HG02571 (cell line): ENCODE results near the gene RAPGEF2.
A peak's percentile ranks its signal among the peaks of the same experiment; 100 is the strongest.

ENCODE experiments used
- ATAC-seq: cut with Tn5 transposase; IDR thresholded peaks from one replicate; pipeline ENCODE4 v1.9.1; 2021; ENCODE audit warnings: mild to moderate bottlenecking, moderate library complexity; ENCODE audit not compliant: unreplicated experiment

RAPGEF2 gene

DNA sequence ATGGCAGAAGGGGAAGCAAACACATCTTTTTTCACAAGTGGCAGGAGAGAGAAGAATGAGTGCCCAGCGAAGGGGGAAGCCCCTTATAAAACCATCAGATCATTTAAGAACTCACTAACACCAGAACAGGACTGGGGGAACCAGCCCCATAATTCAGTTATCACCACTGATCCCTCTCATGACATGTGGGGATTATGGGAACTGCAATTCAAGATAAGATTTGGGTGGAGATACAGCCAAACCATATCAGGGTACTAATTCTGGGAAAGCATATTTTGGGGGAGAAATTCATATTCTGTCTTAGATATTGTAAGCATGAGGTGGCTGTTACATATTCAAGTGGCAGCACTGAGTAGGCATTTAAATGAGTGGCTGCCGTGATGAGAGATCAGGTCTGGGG lies 87.8 kb downstream of the RAPGEF2 start:
- ATAC-seq: no peak

DNA sequence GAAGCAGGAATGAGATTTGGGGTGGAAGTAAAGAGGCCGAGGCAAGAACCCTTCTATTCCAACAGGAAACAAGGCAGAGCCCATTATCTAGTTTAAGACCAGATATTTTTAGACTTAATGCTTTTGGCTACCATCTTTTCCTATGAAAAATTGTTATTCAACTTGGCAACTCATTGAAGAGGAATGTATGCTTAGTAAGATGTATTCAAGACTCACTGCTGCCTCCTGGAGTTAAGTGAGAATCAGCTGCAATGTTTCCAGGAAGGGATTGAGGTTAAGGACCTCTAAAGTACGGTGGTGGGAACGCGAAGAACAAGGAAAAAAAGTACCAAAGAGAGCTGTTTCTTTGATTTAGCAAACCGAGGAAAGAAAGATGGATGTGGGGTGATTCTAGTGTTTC lies 89.1 kb downstream of the RAPGEF2 start:
- no peak for ATAC-seq

DNA sequence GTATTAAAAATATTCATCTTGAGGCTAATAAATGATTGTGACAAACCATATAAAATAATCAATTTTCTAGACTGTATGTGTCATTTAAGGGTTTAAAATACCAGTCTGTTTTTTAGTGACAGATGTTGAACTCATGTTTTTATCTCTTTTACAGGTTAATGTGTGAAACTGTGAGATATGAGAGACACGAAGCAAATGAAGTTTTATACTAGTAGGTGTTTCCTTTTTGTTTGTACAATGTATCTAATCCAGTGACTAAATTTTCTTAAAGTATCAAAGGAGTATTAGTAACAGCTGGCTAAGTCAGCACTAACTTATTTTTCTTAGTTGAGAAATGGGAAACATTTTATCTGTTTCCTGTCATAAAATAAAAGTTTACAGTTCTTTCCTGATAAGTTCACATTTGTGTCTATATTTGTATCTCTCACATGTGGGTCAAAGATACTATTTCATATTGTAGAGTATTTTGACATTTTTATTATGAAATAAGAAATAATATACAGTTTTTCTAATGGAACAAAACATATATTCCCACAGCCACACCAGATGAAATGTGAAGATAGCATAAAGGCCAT lies 90.3 kb downstream of the RAPGEF2 start:
- no peak for ATAC-seq

DNA sequence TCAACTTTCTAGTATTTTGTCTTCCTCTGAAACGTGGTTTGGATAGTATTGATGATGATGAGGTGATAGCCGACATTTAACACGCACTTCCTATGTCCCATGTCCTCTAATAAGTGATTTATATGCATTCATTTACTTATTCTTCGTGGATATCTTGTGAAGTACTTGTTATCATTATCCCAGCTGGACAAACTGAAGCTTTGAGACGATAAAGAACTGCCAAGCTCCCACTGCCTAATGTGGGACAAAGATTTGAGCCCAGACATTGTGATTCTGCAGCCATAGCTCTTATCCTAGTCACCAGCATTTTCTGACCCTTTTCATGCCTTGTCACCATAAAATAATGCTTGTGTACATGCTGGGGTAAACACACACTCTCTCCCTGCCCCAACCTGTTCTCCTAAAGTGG lies 92.5 kb downstream of the RAPGEF2 start:
- ATAC-seq: no peak

DNA sequence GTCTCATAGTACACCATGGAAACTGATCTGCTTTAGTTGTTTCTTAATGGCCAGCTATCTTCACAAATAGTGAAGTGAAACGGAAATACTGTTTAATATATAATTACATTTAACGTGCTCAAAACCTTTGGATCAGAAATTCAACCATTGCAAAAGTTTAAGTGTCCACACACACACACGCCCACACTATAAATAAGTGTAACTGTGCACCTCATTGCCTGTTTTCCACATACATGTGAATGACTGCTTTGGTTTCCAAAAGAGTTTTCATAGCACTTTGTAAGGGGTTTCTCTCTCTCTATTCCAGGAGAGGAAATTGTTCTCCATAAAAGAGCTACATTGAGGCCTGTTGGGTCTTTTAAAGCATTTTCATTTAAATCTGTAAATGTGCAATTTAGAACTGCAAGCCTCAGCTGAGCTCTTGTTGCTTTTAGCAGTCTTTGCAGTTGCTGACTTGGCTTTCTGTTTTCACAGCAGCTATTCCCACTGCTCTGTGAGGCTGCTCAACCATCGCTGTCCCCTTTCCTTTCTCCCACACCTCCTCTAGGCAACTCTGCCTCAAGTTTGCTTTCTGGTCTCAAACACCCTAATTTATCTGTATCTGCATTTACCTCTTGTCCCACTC lies 94.5 kb downstream of the RAPGEF2 start:
- no peak for ATAC-seq

DNA sequence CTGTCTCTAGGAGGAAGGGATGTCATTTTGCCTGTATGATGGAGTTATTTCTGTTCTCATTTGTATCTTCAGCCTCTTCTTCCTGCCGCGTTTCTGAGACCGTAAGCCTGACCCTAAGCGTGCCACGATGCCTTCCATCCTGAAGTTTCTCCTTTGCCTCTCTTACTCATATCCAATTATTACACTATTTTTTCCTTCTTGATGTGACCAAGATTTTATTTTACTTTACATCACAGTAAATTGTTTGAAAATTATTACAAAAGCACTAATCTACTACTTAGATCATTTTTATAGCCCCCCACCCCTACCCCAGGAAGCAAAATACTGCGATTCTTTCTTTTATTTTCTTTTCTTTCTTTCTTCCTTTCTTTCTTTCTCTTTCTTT lies 95.0 kb downstream of the RAPGEF2 start:
- no peak for ATAC-seq

DNA sequence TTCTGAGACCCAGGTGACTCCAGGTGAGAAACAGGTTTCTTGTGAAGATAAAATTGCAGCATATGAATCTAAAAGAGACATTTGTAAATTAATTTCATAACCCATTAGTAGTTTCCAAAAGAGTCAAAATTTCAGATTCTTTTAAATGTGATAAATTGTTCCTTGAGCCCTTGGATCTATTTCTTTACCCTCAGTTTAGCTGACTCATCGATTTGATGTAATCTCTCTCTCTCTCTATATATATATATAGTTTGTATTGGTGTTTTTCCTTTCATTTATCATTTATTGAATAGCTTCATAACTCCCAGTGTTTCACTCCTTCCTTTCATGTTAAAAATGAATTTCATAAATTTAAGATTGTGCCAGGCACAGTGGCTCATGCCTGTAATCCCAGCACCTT lies 96.9 kb downstream of the RAPGEF2 start:
- no peak for ATAC-seq

DNA sequence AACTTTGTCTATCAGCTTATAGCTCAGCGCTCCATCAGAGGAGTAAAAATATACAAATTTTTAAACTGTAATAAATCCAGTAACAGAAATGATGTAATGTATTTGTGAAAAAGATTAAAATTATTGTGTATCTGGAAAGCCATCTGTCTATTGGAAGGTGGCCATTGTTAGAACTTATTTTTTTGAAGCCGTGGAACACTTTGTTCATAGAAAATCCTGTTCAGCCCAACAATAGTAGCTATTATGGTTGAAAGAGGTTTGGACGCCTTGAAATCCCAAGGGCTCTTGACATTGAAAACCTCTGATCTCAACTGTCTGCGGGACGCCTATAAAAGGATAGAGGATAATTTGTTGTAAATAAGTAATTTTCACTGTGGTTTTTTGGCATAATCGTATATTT lies 98.3 kb downstream of the RAPGEF2 start:
- no peak for ATAC-seq

DNA sequence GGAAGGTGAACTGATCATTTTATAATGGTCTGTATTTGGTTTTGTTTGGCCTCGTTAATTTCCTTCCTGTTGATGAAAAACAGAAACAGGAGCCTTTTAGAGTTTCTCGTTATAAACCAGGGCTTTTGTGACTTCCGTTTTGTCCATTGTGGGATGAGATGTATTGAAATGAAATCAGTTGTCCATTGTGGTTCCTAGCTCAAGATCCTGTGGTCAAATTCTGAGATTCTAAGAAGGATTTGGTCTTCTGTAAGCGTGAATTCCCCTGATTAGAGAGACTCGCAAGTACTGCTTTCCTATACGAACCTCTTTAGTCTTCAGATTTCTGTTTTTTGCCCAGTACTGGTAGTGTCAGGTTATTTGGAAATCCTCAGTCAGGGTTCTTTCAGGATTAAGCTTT lies 101.7 kb downstream of the RAPGEF2 start:
- no peak for ATAC-seq

DNA sequence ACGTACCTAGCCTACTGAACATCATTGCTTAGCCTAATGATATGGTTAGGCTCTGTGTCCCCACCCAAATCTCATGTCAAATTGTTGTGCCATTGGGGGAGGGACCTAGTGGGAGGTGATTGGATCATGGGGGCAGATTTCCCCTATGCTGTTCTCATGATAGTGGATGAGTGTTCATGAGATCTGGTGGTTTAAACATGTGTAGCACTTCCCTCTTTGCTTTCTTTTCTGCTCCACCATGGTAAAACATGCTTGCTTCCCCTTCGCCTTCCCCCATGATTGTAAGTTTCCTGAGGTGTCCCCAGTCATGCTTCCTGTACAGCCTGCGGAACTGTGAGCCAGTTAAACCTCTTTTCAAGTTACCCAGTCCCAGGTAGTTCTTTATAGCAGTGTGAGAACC lies 102.6 kb downstream of the RAPGEF2 start:
- ATAC-seq: no peak

DNA sequence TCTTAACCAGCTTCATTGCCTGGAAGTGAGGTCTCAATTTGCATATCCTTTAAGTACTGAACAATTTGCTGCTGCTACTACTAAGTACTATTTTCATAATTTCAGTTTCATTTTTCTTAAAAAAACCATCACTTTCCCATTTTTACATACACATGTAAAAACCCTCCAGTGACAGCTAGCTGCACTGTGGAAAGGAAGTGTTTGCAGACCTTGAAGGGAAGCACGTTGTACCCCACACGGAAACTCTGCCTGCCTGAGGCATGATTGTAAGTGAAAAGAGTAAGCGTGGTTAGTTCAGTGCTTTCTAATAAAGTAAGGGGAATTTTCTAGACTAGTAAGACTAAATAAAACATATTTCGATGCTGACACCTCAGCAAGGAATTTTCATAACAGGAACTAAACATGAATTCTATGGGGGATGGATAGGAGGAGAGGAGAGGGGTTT lies 103.6 kb downstream of the RAPGEF2 start:
- ATAC-seq: peak; percentile 89

DNA sequence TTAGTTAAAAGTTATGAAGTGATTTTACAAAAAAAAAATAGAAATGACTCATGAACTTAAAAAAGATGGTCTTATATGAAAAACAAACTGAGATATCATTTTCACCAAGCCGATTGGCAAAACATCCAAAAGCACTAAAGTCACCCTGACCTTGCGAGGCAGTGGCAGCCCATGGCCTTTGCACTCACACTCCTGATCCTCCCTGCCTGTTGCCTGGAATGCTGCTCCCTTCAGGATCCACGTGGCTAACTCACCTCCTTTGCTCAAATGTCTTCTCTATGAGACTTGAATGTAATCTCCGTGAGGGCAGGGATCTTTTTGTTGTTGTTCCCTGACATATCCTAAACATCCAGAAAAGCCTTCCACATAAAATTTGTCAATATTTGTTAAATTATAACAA lies 106.4 kb downstream of the RAPGEF2 start:
- ATAC-seq: no peak

DNA sequence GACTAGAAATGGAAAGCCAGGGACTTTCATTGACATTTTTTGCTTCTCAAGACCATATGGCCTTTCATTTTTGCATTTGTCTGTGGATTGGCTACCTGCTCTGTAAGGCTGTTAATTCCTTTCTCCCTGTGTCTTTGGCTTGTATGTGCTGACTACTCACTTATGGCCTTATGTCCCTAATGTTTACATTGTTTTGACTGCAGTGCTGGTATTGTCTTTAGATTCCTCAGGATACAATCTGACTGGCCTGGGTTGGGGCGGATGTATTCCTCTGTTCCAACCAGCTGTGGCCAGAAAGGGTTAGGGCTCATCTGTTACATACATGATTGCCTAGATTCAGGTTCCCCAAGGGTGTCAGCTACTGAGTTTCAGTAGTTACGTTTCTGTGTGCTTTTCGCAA lies 108.1 kb downstream of the RAPGEF2 start:
- ATAC-seq: no peak

DNA sequence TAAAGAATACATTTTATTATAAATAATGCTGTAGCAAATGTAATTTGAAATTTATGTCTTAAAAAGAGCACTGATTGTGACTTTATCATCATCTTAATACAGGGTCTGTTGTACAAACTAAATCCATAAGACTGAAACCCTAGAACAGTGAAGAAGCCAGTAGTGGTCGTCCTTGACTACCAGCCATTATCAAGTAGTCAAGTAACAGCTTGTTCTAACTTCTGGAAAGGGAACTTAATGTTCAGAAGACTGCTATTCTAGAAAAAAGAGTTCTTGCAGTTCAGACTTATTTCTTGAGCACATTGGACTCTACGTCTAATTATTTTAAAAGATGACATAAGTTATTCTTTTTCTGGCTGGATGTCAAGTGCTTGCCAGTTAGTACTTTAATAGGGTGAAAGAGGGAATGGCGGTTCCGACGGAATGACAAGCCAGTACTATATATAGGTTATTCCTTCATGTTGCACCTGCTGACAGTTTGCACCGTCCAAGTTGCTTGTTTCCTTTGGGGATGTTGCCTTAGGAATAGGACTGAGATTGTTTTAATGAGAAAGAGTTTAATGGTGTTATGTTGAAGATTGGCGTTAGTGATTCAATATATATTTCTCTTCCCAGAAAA lies 109.9 kb downstream of the RAPGEF2 start:
- ATAC-seq: no peak

DNA sequence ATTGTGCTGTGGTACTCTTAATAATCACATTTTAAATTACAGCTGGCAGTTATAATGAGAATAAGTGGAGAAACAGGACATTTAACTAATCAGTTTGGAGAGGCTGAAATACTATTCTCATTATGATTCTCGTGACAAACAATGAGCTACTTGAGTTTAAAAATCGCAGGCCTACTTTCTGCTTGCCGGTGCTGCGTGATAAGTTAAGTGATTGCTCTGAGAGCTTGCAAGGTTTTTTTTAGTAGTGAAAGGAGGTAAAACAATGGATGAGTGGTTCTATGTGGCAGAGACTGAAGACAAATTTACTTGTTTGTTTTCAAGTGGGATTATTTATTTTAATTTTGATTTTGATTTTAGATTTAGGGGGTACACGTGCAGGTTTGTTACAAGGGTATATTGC lies 114.0 kb downstream of the RAPGEF2 start:
- ATAC-seq: no peak

DNA sequence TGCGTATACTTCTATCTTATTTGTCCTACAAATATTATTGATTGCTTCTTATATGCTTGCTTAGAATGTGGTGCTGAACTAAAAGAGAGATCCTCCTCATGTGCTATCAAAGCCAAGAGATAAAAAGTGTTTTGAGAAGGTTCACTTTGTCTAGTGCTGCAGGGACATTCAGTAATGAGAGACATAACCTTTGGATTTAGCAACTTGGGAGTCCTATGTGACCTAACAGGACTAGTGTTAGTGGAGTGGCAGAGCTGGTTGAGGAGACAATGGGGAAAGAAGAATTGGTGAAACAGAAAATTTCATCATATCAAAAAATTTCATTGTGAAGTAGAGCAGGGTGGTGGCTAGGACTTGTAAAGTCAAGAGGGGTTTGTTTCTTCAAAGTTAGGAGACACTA lies 117.0 kb downstream of the RAPGEF2 start:
- ATAC-seq: no peak

DNA sequence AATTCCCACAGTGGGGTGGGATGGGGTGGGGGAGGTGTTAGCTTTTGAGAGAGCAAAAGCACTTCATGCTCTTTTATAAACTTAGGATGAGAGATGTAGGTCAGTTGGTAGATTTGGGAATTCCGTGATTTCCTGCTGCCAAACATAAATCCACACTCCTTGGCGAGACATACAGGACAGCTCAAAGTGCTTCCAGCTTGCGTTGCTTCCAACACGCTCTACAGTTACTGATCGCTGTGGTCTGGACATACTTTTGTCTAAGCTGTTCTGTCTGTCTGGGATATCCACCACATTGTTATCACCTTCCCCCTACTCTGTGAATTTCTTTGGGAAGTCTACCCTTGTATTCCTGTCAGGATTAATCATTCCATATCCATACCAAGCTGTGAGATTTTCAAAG lies 117.5 kb downstream of the RAPGEF2 start:
- ATAC-seq: no peak

DNA sequence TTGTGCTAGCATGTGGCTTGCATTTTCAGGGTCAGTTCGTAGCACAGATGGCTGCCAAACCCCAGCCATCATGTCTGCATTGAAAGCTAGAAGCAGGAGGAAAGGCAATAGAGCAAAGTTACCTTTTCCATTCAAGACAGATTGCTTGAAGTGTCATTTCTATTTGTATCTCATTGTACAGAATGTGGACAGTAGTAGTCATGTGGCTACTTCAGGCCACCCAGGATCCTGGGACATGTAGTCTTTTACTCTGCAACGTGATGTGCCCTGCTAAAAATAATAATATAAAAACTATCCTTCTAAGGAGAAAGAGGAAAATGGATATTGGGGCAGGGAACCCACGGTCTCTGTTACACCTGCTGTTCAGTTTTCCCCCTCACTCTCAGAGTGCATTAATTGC lies 118.4 kb downstream of the RAPGEF2 start:
- no peak for ATAC-seq

DNA sequence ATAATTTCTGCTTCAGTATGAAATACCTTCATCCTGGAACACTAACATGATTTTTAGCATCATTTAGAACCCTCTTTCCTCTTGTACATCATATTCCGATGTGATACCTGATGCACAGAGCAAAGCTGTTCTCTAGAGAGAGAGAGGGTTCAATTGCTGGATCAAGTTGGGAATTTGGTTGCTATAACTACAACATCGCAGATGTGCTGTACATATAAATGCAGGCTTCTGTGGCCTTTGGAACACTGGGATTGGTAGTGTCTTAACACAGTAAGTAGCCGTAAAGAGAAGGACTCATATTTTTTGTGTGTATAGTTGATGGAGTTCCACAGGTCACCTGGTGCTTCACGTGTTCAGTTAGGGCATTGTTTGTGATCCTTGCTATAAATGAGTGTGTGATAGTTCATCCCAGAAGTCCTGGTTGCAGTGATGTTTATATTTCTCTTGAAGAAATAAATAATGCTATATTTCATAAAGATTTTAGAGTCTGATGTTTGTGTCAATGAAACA lies 119.2 kb downstream of the RAPGEF2 start:
- ATAC-seq: no peak

DNA sequence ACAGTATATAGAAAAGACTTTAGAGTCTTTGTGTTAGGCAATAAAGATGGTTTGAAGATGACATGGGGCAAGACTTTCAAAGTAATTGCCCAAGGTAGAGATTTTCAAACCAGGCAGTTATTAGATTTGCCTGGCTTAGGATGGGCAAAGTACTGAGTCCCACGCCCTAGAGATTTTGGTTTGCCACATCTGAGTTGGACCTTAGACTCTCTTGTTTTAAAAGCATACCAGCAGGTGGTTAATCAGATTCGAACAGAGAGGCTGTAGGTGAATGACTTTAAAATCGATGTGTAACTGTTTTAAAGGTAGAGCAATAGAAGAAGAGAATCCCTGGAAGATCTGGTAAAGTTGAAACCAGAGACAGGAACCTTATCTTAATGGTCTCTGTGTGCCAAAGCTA lies 121.5 kb downstream of the RAPGEF2 start:
- ATAC-seq: no peak

DNA sequence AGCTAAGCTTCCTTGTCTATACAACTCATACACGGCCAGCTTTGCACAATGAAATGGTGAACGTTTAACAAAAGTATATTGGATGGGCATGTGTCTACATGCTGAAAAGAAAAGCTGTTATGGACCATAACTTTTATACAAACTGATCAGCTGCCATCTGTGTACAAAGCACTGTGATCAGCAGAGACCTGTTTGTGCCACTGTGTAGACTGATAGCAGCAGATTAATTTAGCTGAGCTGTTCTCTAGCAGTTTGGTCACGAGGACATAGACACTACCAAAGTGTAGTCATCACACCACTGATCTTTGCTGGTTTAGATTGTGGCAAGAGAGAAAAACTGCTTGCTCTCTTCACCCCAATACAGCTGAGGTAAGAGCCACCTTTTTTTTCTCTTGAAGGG lies 124.5 kb downstream of the RAPGEF2 start:
- no peak for ATAC-seq

DNA sequence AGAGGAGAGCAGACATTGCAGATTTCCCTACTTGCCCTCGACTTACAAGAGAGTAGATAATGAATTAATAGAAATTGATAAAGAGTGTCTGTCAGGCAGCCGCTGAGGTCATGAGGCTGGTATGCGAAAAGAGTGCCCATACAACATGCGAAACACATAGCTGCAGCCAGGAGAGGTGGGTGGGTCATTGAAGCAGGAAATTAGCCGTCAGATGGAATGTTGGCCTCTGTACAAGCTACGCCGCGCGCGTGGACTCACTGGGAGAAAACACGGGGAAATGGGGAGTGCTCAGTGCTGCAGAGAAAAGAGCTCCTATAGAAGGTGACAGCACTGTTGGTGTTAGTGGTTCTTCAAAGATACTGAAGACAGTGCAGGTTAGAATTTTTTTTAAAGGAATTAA lies 125.1 kb downstream of the RAPGEF2 start:
- ATAC-seq: no peak

DNA sequence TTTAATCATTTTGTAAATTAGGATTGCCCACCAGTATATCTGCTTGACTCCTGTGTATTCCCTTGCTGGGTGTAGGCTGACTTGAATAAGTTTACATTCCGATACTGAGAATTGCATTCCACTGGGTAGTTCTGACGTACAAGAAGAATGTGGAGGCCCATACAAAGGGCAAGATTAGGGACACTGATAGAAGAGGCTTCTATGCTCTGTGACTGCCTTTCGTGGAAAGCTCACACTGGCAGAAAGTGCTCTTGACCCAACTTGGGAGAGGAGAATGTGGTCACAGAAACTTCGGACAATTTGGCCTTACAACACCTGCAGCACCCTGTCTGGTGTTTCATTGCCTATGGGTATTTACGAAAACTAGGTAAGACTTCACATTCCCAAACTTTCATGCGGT lies 126.3 kb downstream of the RAPGEF2 start:
- ATAC-seq: no peak
